Right hindlimb (tissue), 1 donor: ENCODE measurements around the gene ALPG.
"Not testable (repeated sequence)": the region's sequence is repeated elsewhere in the genome, so short reads cannot be mapped to it uniquely, and the experiment has no call there.

Experiments used
- DNase-seq: peaks from one replicate; pipeline ENCODE4 v3.0.0-alpha.2; 2018

The ALPG gene

GRCh38 chr2:232377841-232378734 is 28.6 kb upstream of the ALPG start:
- no peak for DNase-seq

- not testable (repeated sequence) for DNase-seq
Measured at GRCh38 chr2:232378735-232379151, 27.9 kb upstream of the ALPG start, which contains the start of gene ALPP. Gene ALPP (plus strand): TSS chr2:232378751. CDS start chr2:232378803, 52 bp downstream.

GRCh38 chr2:232379610-232380590 is 26.7 kb upstream of the ALPG start:
- DNase-seq, result not testable (repeated sequence)

GRCh38 chr2:232381204-232382031 is 25.2 kb upstream of the ALPG start:
- DNase-seq, result not testable (repeated sequence)

- no peak for DNase-seq
Measured at GRCh38 chr2:232382331-232383225, 24.1 kb upstream of the ALPG start.

- no peak for DNase-seq
Measured at GRCh38 chr2:232384466-232384865, 22.2 kb upstream of the ALPG start.

- DNase-seq, result not testable (repeated sequence)
Measured at GRCh38 chr2:232385058-232385457, 21.6 kb upstream of the ALPG start.

- DNase-seq, result no peak
Measured at GRCh38 chr2:232385660-232386489, 20.8 kb upstream of the ALPG start.

- no peak for DNase-seq
Measured at GRCh38 chr2:232386490-232386739, 20.2 kb upstream of the ALPG start.

- no peak for DNase-seq
Measured at GRCh38 chr2:232386740-232387450, 19.7 kb upstream of the ALPG start.

GRCh38 chr2:232387451-232388171 is 19.0 kb upstream of the ALPG start:
- DNase-seq, result no peak

GRCh38 chr2:232388324-232388891 is 18.2 kb upstream of the ALPG start:
- DNase-seq, result no peak

GRCh38 chr2:232389327-232389726 is 17.3 kb upstream of the ALPG start:
- no peak for DNase-seq

GRCh38 chr2:232390661-232391060 is 16.0 kb upstream of the ALPG start:
- DNase-seq, result no peak

GRCh38 chr2:232393556-232393955 is 13.1 kb upstream of the ALPG start:
- DNase-seq, result no peak

GRCh38 chr2:232394431-232394830 is 12.2 kb upstream of the ALPG start:
- not testable (repeated sequence) for DNase-seq

GRCh38 chr2:232395586-232395985 is 11.1 kb upstream of the ALPG start:
- no peak for DNase-seq

GRCh38 chr2:232396683-232397082 is 10.0 kb upstream of the ALPG start:
- no peak for DNase-seq
